CD4-positive, alpha-beta T cell treated with Interleukin-2 at 100 ng/mL for 4 hours (primary cell): ENCODE measurements around the gene TRIM2.

ENCODE experiments used
- DNase-seq: peaks from one replicate; pipeline ENCODE4 v3.0.0-alpha.2; 2020; ENCODE audit warnings: low spot score

TRIM2 gene

GRCh38 chr4:153337686-153338085, 133.4 kb downstream of the TRIM2 start:
- DNase-seq: no peak

GRCh38 chr4:153341575-153342090, 137.4 kb downstream of the TRIM2 start:
- no peak for DNase-seq

- no peak for DNase-seq
These were observed 138.7 kb downstream of the TRIM2 start for GRCh38 chr4:153342751-153343552.

- peak; percentile 90 for DNase-seq
These were observed 140.1 kb downstream of the TRIM2 start, which contains the start of gene MND1 for GRCh38 chr4:153344131-153345011. MND1 (plus strand) TSS chr4:153344688; CDS start chr4:153344738, 50 bp downstream.

- peak; percentile 67 for DNase-seq
These were observed 141.1 kb downstream of the TRIM2 start for GRCh38 chr4:153345012-153345981.

GRCh38 chr4:153346031-153346430, 141.8 kb downstream of the TRIM2 start:
- DNase-seq: no peak

GRCh38 chr4:153346563-153346962, 142.3 kb downstream of the TRIM2 start:
- no peak for DNase-seq

GRCh38 chr4:153347117-153347516, 142.9 kb downstream of the TRIM2 start:
- no peak for DNase-seq

GRCh38 chr4:153348006-153348405, 143.8 kb downstream of the TRIM2 start:
- DNase-seq: no peak

GRCh38 chr4:153349206-153349805, 145.1 kb downstream of the TRIM2 start:
- DNase-seq: no peak

GRCh38 chr4:153362184-153362583, 157.9 kb downstream of the TRIM2 start:
- no peak for DNase-seq

- DNase-seq: no peak
These were observed 159.8 kb downstream of the TRIM2 start for GRCh38 chr4:153364061-153364460.

GRCh38 chr4:153365003-153365402, 160.8 kb downstream of the TRIM2 start:
- no peak for DNase-seq

- DNase-seq: no peak
These were observed 162.2 kb downstream of the TRIM2 start for GRCh38 chr4:153366486-153366885.

- no peak for DNase-seq
These were observed 162.8 kb downstream of the TRIM2 start for GRCh38 chr4:153367092-153367491.

- no peak for DNase-seq
These were observed 164.8 kb downstream of the TRIM2 start for GRCh38 chr4:153369021-153369420.

- DNase-seq: no peak
These were observed 167.5 kb downstream of the TRIM2 start for GRCh38 chr4:153371701-153372234.

GRCh38 chr4:153372967-153373562, 168.8 kb downstream of the TRIM2 start:
- DNase-seq: no peak

GRCh38 chr4:153374442-153374841, 170.2 kb downstream of the TRIM2 start:
- DNase-seq: no peak

- no peak for DNase-seq
These were observed 171.1 kb downstream of the TRIM2 start for GRCh38 chr4:153375303-153375702.
